Measurements from ENCODE around the gene ACAD9. TPM values are rescaled to one million over a fixed set of nuclear protein-coding genes. Genes with fewer than 3 reads are reported as not detected.

ACAD9 gene
- total RNA-seq, 4 donors from 2014 or later: 41.3 to 52.7 (median 43.1) TPM

GRCh38 chr3:128935922-128936321 lies 56.5 kb downstream of the ACAD9 start:
- Histone ChIP-seq H3K27ac (no peak overlapping the region), H3K4me1 (peaks cover 0 to 5% (median 0%) of the 10 kb centered on the region in 3 donors), H3K27me3 (no peaks in the 10 kb centered on the region), H3K9me3 (no peaks in the 10 kb centered on the region), H3K4me3 (no peak overlapping the region), H3K36me3 (no peaks in the 10 kb centered on the region)
- TF ChIP-seq POLR2A (IDR thresholded peaks at IDR 0.05) (no peak), CTCF (IDR thresholded peaks at IDR 0.05) (no peak)
- DNase-seq: no peak
- WGBS, 2 donors: 14 to 80% methylated on average over 2 of the region's 2 CpGs
- intact Hi-C loops (cut with DNase I): no loop called here

GRCh38 chr3:128936341-128936740 lies 56.9 kb downstream of the ACAD9 start:
- H3K9me3 ChIP-seq: no peaks in the 10 kb centered on the region
- no peak for TF ChIP-seq POLR2A (IDR thresholded peaks at IDR 0.05)
- TF ChIP-seq CTCF (IDR thresholded peaks at IDR 0.05): no peak
- no peaks in the 10 kb centered on the region for H3K27me3 ChIP-seq
- no peak for DNase-seq
- no peaks in the 10 kb centered on the region for H3K36me3 ChIP-seq
- 57 to 58% methylated on average over 2 to 4 of the region's 4 CpGs for WGBS, 2 donors
- intact Hi-C loops (cut with DNase I): no loop called here
- H3K4me1 ChIP-seq: peaks cover 0 to 5% (median 0%) of the 10 kb centered on the region in 3 donors
- no peak overlapping the region for H3K27ac ChIP-seq
- H3K4me3 ChIP-seq: no peak overlapping the region

DNA sequence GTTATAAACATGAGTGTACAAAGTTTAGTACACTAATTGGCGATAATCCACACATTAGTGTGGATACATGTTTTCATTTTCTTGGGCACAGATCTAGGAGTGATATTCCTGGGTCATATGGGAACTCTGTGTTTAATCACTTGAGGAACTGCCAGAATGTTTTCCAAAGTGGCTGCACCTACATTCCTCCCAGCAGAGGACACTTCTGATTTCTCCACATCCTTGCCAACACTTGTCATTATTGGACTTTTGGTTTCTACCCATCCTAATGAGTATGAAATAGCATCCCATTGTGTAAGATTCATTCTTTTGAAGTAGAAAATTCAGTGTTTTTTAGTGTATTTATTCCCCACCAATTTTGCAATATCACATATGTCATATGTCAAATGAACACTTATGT lies 60.8 kb downstream of the ACAD9 start:
- no peak for DNase-seq
- H3K4me1 ChIP-seq: no peaks in the 10 kb centered on the region
- no peak overlapping the region for H3K4me3 ChIP-seq
- no peak overlapping the region for H3K27ac ChIP-seq
- intact Hi-C loops (cut with DNase I): no loop called here
- WGBS, 2 donors: 89 to 94% methylated on average over 1 of the region's 1 CpG
- TF ChIP-seq CTCF (IDR thresholded peaks at IDR 0.05) (no peak), POLR2A (IDR thresholded peaks at IDR 0.05) (no peak)
- H3K27me3 ChIP-seq: no peaks in the 10 kb centered on the region
- H3K9me3 ChIP-seq: no peaks in the 10 kb centered on the region
- H3K36me3 ChIP-seq: no peaks in the 10 kb centered on the region

- 70 to 79% methylated on average over 9 to 14 of the region's 15 CpGs for WGBS, 2 donors
- Histone ChIP-seq H3K4me1 (peaks cover 0 to 10% (median 0%) of the 10 kb centered on the region in 3 donors), H3K9me3 (no peaks in the 10 kb centered on the region), H3K27ac (no peak overlapping the region), H3K27me3 (no peaks in the 10 kb centered on the region), H3K36me3 (no peaks in the 10 kb centered on the region), H3K4me3 (no peak overlapping the region)
- TF ChIP-seq CTCF (IDR thresholded peaks at IDR 0.05) (no peak), POLR2A (IDR thresholded peaks at IDR 0.05) (no peak)
- DNase-seq: no peak
- intact Hi-C loops (cut with DNase I): no loop called here
Observed at GRCh38 chr3:128942161-128942952, 62.9 kb downstream of the ACAD9 start.

GRCh38 chr3:128945041-128945877 lies 65.8 kb downstream of the ACAD9 start:
- Histone ChIP-seq H3K36me3 (no peaks in the 10 kb centered on the region), H3K9me3 (no peaks in the 10 kb centered on the region), H3K27ac (no peak overlapping the region), H3K4me3 (no peak overlapping the region), H3K4me1 (peaks cover 0 to 10% (median 0%) of the 10 kb centered on the region in 3 donors), H3K27me3 (no peaks in the 10 kb centered on the region)
- no peak for TF ChIP-seq POLR2A (IDR thresholded peaks at IDR 0.05)
- TF ChIP-seq CTCF (IDR thresholded peaks at IDR 0.05): no peak
- DNase-seq: no peak
- intact Hi-C loops (cut with DNase I): no loop called here
- 47 to 64% methylated on average over 2 to 5 of the region's 21 CpGs for WGBS, 2 donors
